IPS-11a (cell line): ENCODE results near the gene FGFBP2.

Experiments
- H3K4me3 ChIP-seq: one replicate; pipeline ENCODE4 v1.5.1; 2013; ENCODE audit warnings: low read depth, low read length, control low read depth

Gene FGFBP2

GRCh38 chr4:15963001-15963451 is at the start of gene FGFBP2:
Gene FGFBP2 (minus strand): TSS chr4:15963175. CDS start chr4:15963129, 46 bp downstream.
- H3K4me3 ChIP-seq, result no peak within 1 kb of the TSS

GRCh38 chr4:16011173-16011572 is 48.2 kb upstream of the FGFBP2 start:
- no peak overlapping the region for H3K4me3 ChIP-seq

GRCh38 chr4:16009153-16009552 is 46.2 kb upstream of the FGFBP2 start:
- H3K4me3 ChIP-seq, result no peak overlapping the region

- no peak overlapping the region for H3K4me3 ChIP-seq
Measured at GRCh38 chr4:16007471-16008095, 44.6 kb upstream of the FGFBP2 start.

- no peak overlapping the region for H3K4me3 ChIP-seq
Measured at GRCh38 chr4:16006771-16007446, 43.9 kb upstream of the FGFBP2 start.

- no peak overlapping the region for H3K4me3 ChIP-seq
Measured at GRCh38 chr4:16005676-16006075, 42.7 kb upstream of the FGFBP2 start.

GRCh38 chr4:16001484-16001858 is 38.5 kb upstream of the FGFBP2 start:
- H3K4me3 ChIP-seq, result no peak overlapping the region

GRCh38 chr4:16000708-16001483 is 37.9 kb upstream of the FGFBP2 start:
- no peak overlapping the region for H3K4me3 ChIP-seq

GRCh38 chr4:15996773-15997172 is 33.8 kb upstream of the FGFBP2 start:
- H3K4me3 ChIP-seq, result no peak overlapping the region

- no peak overlapping the region for H3K4me3 ChIP-seq
Measured at GRCh38 chr4:15995826-15996225, 32.9 kb upstream of the FGFBP2 start.

GRCh38 chr4:15992167-15992485 is 29.2 kb upstream of the FGFBP2 start:
- no peak overlapping the region for H3K4me3 ChIP-seq

GRCh38 chr4:15990570-15991285 is 27.8 kb upstream of the FGFBP2 start:
- no peak overlapping the region for H3K4me3 ChIP-seq

- no peak overlapping the region for H3K4me3 ChIP-seq
Measured at GRCh38 chr4:15989424-15989823, 26.4 kb upstream of the FGFBP2 start.

- H3K4me3 ChIP-seq, result no peak overlapping the region
Measured at GRCh38 chr4:15988222-15988621, 25.2 kb upstream of the FGFBP2 start.

GRCh38 chr4:15986907-15987306 is 23.9 kb upstream of the FGFBP2 start:
- H3K4me3 ChIP-seq, result no peak overlapping the region

GRCh38 chr4:15983610-15984009 is 20.6 kb upstream of the FGFBP2 start:
- no peak overlapping the region for H3K4me3 ChIP-seq

- no peak overlapping the region for H3K4me3 ChIP-seq
Measured at GRCh38 chr4:15982842-15983524, 20.0 kb upstream of the FGFBP2 start.

GRCh38 chr4:15976456-15977447 is 13.8 kb upstream of the FGFBP2 start:
- H3K4me3 ChIP-seq, result no peak overlapping the region

GRCh38 chr4:15971068-15971801 is 8.3 kb upstream of the FGFBP2 start:
- H3K4me3 ChIP-seq, result no peak overlapping the region
